ENCODE results near the gene TP53I13. TPM values are rescaled to one million over a fixed set of nuclear protein-coding genes. Genes with fewer than 3 reads are reported as not detected.
A peak's percentile ranks its signal among the peaks of the same experiment; 100 is the strongest.

TP53I13 gene
- total and polyA plus RNA-seq, 2 of the 13 experiments (the other 11 are each of a cell fraction or from before 2014, with no cell fraction given), result 16.9 to 25.7 TPM

DNA sequence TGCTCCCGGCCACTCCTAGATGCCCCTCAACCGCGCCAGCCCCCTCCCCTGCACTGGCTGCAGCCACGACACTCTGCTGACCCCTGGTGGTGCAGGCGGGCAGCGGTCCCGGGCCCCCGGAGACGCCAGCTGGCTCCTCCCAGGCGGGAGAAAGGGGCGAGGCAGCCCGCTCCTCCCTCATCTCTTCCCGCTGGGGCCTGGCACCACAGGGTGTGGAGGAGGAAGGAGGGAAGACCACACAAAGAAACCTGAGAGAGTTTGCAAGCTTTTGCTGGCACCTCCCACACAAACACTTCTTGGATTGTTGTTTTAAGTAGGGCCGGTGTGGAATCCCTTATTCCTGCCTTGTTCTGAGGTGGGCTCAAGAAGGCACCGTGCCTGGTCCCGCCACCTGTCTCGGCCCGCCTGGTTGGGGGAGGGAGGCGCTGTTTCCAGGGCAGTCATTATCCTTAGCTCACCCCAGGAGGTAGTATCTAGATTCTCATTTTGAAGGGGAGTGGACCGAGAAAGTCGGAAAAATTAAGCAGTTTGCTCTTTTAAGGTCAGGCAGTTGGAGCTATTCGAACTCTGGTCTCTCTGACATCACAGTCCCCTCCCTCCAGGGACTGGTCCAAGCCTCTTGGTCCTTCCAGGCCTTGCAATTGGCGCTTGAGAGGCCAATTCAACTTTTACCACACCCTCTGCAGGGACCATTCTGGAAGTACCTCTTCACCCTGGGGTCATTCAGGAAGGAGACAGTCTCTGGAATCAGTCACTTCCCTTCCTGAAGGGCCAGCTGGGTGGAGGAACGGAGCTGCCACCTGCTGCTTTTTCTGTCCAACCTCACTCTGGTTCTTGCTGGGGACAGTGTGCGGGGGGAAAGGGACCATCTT lies 23.5 kb downstream of the TP53I13 start (continued):
- TF ChIP-seq ZNF550 (CRISPR knock-in tag; IDR thresholded peaks at IDR 0.05; ENCODE audit: borderline replicate concordance), result no peak
- no peak for TF ChIP-seq PLRG1 (conservative IDR thresholded peaks at IDR 0.05)
- TF ChIP-seq KDM4B (CRISPR knock-in tag; IDR thresholded peaks at IDR 0.05), result peak; percentile 37; the same call in 1 of the 2 replicates
- TF ChIP-seq, protein P1, sequence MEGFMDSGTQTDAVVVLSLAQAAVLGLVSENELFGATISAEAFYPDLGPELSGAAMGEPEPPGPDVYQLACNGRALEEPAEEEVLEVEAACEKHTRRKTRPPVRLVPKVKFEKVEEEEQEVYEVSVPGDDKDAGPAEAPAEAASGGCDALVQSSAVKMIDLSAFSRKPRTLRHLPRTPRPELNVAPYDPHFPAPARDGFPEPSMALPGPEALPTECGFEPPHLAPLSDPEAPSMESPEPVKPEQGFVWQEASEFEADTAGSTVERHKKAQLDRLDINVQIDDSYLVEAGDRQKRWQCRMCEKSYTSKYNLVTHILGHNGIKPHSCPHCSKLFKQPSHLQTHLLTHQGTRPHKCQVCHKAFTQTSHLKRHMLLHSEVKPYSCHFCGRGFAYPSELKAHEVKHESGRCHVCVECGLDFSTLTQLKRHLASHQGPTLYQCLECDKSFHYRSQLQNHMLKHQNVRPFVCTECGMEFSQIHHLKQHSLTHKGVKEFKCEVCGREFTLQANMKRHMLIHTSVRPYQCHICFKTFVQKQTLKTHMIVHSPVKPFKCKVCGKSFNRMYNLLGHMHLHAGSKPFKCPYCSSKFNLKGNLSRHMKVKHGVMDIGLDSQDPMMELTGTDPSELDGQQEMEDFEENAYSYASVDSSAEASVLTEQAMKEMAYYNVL (CRISPR knock-in tag; IDR thresholded peaks at IDR 0.05; ENCODE audit: borderline replicate concordance), result no peak
- no peak for TF ChIP-seq ZFP41 (CRISPR knock-in tag; IDR thresholded peaks at IDR 0.05; ENCODE audit: borderline replicate concordance)
- peak; percentile 71 for TF ChIP-seq GATAD1 (CRISPR knock-in tag; IDR thresholded peaks at IDR 0.05)
- TF ChIP-seq ZZZ3 (CRISPR knock-in tag; IDR thresholded peaks at IDR 0.05; ENCODE audit: borderline replicate concordance), result no peak; the same call in 1 of the 2 replicates
- TF ChIP-seq ZNF543 (CRISPR knock-in tag; IDR thresholded peaks at IDR 0.05), result 0 out of 2 replicates have a peak, but pooled peaks have one; percentile 39
- TF ChIP-seq TCF12 (IDR thresholded peaks at IDR 0.05), result no peak
- 0 out of 2 replicates have a peak, but pooled peaks have one; percentile 4 for TF ChIP-seq TCF12 (CRISPR knock-in tag; IDR thresholded peaks at IDR 0.05)
- no peak for TF ChIP-seq HHEX (CRISPR knock-in tag; IDR thresholded peaks at IDR 0.05)
- TF ChIP-seq, protein P2, sequence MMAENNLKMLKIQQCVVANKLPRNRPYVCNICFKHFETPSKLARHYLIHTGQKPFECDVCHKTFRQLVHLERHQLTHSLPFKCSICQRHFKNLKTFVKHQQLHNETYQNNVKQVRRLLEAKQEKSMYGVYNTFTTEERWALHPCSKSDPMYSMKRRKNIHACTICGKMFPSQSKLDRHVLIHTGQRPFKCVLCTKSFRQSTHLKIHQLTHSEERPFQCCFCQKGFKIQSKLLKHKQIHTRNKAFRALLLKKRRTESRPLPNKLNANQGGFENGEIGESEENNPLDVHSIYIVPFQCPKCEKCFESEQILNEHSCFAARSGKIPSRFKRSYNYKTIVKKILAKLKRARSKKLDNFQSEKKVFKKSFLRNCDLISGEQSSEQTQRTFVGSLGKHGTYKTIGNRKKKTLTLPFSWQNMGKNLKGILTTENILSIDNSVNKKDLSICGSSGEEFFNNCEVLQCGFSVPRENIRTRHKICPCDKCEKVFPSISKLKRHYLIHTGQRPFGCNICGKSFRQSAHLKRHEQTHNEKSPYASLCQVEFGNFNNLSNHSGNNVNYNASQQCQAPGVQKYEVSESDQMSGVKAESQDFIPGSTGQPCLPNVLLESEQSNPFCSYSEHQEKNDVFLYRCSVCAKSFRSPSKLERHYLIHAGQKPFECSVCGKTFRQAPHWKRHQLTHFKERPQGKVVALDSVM (CRISPR knock-in tag; IDR thresholded peaks at IDR 0.05), result peak; percentile 20; the same call in 1 of the 2 replicates
- TF ChIP-seq, protein P3, sequence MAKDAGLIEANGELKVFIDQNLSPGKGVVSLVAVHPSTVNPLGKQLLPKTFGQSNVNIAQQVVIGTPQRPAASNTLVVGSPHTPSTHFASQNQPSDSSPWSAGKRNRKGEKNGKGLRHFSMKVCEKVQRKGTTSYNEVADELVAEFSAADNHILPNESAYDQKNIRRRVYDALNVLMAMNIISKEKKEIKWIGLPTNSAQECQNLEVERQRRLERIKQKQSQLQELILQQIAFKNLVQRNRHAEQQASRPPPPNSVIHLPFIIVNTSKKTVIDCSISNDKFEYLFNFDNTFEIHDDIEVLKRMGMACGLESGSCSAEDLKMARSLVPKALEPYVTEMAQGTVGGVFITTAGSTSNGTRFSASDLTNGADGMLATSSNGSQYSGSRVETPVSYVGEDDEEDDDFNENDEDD (CRISPR knock-in tag; IDR thresholded peaks at IDR 0.05; ENCODE audit: borderline replicate concordance), result no peak
- TF ChIP-seq, protein P4, sequence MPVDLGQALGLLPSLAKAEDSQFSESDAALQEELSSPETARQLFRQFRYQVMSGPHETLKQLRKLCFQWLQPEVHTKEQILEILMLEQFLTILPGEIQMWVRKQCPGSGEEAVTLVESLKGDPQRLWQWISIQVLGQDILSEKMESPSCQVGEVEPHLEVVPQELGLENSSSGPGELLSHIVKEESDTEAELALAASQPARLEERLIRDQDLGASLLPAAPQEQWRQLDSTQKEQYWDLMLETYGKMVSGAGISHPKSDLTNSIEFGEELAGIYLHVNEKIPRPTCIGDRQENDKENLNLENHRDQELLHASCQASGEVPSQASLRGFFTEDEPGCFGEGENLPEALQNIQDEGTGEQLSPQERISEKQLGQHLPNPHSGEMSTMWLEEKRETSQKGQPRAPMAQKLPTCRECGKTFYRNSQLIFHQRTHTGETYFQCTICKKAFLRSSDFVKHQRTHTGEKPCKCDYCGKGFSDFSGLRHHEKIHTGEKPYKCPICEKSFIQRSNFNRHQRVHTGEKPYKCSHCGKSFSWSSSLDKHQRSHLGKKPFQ (CRISPR knock-in tag; IDR thresholded peaks at IDR 0.05; ENCODE audit: insufficient replicate concordance), result no peak
- no peak for TF ChIP-seq SMYD3 (CRISPR knock-in tag; IDR thresholded peaks at IDR 0.05)
- TF ChIP-seq GZF1 (CRISPR knock-in tag; IDR thresholded peaks at IDR 0.05), result no peak
- no peak for TF ChIP-seq ZFY (CRISPR knock-in tag; IDR thresholded peaks at IDR 0.05)
- no peak for TF ChIP-seq SRSF9 (IDR thresholded peaks at IDR 0.05; ENCODE audit: borderline replicate concordance, insufficient read depth, low read depth, low read length, poor library complexity, severe bottlenecking)
- no peak for TF ChIP-seq MTF1 (CRISPR knock-in tag; IDR thresholded peaks at IDR 0.05)
- TF ChIP-seq, protein P5, sequence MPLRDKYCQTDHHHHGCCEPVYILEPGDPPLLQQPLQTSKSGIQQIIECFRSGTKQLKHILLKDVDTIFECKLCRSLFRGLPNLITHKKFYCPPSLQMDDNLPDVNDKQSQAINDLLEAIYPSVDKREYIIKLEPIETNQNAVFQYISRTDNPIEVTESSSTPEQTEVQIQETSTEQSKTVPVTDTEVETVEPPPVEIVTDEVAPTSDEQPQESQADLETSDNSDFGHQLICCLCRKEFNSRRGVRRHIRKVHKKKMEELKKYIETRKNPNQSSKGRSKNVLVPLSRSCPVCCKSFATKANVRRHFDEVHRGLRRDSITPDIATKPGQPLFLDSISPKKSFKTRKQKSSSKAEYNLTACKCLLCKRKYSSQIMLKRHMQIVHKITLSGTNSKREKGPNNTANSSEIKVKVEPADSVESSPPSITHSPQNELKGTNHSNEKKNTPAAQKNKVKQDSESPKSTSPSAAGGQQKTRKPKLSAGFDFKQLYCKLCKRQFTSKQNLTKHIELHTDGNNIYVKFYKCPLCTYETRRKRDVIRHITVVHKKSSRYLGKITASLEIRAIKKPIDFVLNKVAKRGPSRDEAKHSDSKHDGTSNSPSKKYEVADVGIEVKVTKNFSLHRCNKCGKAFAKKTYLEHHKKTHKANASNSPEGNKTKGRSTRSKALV (CRISPR knock-in tag; IDR thresholded peaks at IDR 0.05), result no peak

Measured in HepG2 (cell line).